Osteoblast (primary cell): ENCODE data around the gene TSTD2. TPM values are rescaled to one million over a fixed set of nuclear protein-coding genes. Genes with fewer than 3 reads are reported as not detected.
"Not testable (repeated sequence)": the region's sequence is repeated elsewhere in the genome, so short reads cannot be mapped to it uniquely, and the experiment has no call there.

ENCODE experiments used
- DNase-seq: peaks from one replicate; pipeline ENCODE4 v3.0.0; 2011; ENCODE audit warnings: low spot score, mixed read lengths; ENCODE audit not compliant: insufficient read length; ENCODE audit errors: missing footprints
- H2AFZ ChIP-seq: 2 replicates; pipeline ENCODE4 v1.6.0; 2011; ENCODE audit warnings: mild to moderate bottlenecking, low read length
- H3K27ac ChIP-seq: 2 replicates; pipeline ENCODE4 v1.5.1; 2011; ENCODE audit warnings: mild to moderate bottlenecking, low read depth, low read length, moderate library complexity
- H3K27me3 ChIP-seq: 2 replicates; pipeline ENCODE4 v1.6.0; 2012; ENCODE audit warnings: mild to moderate bottlenecking, control low read depth, inconsistent platforms, low read length, moderate library complexity; ENCODE audit not compliant: insufficient read depth
- H3K36me3 ChIP-seq: 2 replicates; pipeline ENCODE4 v1.5.1; 2011; ENCODE audit warnings: mild to moderate bottlenecking, low read length, control low read depth, moderate library complexity; ENCODE audit not compliant: insufficient read depth
- H3K4me1 ChIP-seq: 2 replicates; pipeline ENCODE4 v1.5.1; 2011; ENCODE audit warnings: mild to moderate bottlenecking, low read length, control low read depth, moderate library complexity; ENCODE audit not compliant: insufficient read depth
- H3K4me2 ChIP-seq: 2 replicates; pipeline ENCODE4 v1.6.0; 2011; ENCODE audit warnings: mild to moderate bottlenecking, low read length; ENCODE audit not compliant: insufficient read depth
- H3K4me3 ChIP-seq: fragments of 200-600 bp; sonication (generic); 3 replicates; pipeline ENCODE4 v1.5.1; 2012; ENCODE audit warnings: mild to moderate bottlenecking, low read length, inconsistent platforms; ENCODE audit not compliant: insufficient read depth
- H3K79me2 ChIP-seq: 2 replicates; pipeline ENCODE4 v1.6.0; 2012; ENCODE audit warnings: mild to moderate bottlenecking, low read length, control low read depth, inconsistent platforms; ENCODE audit not compliant: insufficient read depth
- H3K9me3 ChIP-seq: 2 replicates; pipeline ENCODE4 v1.5.1; 2011; ENCODE audit warnings: low read depth, low read length, control low read depth
- H4K20me1 ChIP-seq: 2 replicates; pipeline ENCODE4 v1.6.0; 2012; ENCODE audit warnings: mild to moderate bottlenecking, low read length, control low read depth; ENCODE audit not compliant: insufficient read depth
- CTCF ChIP-seq: IDR thresholded peaks from 2 replicates; pipeline ENCODE4 v1.5.1; 2011; ENCODE audit warnings: mild to moderate bottlenecking, low read depth, low read length, moderate library complexity; ENCODE audit errors: extremely low read depth
- total RNA-seq: library from RNA; depleted of rRNA; stranded (reverse); fragments of >200 nt; gene quantifications from 2 replicates; pipeline ENCODE4 v1.2.3, GENCODE V29; 2012

Gene TSTD2
- total RNA-seq, 1 donor, result 16.3 TPM

DNA sequence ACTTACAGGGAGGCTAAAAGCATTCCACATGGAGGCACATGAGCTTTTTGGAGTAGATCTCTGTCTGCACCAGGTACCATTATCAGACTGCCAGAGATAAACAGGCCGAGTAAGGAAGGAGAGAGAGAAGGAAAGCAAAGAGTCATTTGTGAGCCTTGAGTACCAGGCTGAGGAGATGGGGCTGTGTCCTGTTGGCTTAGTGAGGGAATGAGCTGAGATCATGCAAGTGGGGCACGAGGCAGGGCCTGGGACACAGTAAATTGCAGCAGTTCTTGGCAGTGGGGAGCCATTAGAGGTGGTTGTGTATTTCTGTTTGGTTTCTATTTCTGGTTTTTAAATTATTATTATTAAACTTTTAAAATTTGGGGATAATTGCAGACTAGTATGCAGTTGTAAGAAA, 53.3 kb downstream of the TSTD2 start:
- Histone ChIP-seq H2AFZ (no peak overlapping the region), H3K4me3 (no peak overlapping the region), H4K20me1 (no peaks in the 10 kb centered on the region), H3K27me3 (no peaks in the 10 kb centered on the region), H3K4me1 (no peaks in the 10 kb centered on the region), H3K9me3 (no peaks in the 10 kb centered on the region), H3K36me3 (no peaks in the 10 kb centered on the region), H3K4me2 (no peak overlapping the region), H3K79me2 (no peaks in the 10 kb centered on the region), H3K27ac (no peak overlapping the region)
- TF ChIP-seq CTCF, result no peak
- no peak for DNase-seq

DNA sequence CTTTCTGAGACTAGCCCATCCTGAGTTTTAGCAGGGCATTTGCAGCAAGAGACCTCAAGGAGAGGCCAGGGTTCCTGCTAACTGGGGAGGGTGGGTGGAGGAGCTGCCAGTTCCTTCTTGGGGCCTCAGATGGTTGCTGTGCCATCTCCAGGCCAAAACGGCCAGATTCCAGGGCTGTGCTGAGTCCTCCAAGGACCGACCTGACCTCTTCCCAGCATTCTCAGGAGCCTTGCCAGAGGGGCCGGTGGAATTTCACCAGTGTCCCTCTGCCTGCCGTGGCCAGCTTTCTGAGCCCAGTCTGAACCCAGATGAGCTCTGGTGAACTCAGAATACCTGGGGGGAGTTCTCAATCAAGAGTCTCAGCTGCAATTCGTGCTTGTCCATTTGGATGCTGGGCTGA, 54.3 kb downstream of the TSTD2 start:
- H2AFZ ChIP-seq, result no peak overlapping the region
- no peak overlapping the region for H3K4me3 ChIP-seq
- H3K27me3 ChIP-seq, result no peaks in the 10 kb centered on the region
- no peaks in the 10 kb centered on the region for H4K20me1 ChIP-seq
- H3K9me3 ChIP-seq, result no peaks in the 10 kb centered on the region
- no peak overlapping the region for H3K27ac ChIP-seq
- DNase-seq, result no peak
- no peak for TF ChIP-seq CTCF
- H3K4me1 ChIP-seq, result no peaks in the 10 kb centered on the region
- H3K4me2 ChIP-seq, result no peak overlapping the region
- H3K79me2 ChIP-seq, result no peaks in the 10 kb centered on the region
- H3K36me3 ChIP-seq, result no peaks in the 10 kb centered on the region

DNA sequence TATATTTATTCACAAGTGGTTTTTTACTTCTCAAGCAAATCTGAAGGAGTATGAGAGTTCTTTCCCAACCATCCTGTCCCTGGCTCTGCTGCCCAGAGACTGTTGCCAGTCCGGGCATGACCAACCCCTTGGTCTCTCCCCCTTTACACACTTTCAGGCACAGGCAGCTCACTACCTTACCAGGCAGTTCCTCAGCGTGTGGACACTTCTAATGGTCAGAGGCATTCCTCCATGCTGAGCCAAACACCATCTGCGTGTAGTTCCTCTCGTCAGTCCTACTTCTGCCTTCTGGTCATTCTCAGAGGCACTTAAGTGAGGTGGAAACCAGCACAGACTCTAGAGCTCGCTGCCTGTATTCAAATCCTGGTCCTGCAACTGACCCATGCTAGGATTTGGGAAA, 56.1 kb downstream of the TSTD2 start:
- Histone ChIP-seq H3K79me2 (no peaks in the 10 kb centered on the region), H3K36me3 (no peaks in the 10 kb centered on the region), H3K4me3 (no peak overlapping the region), H2AFZ (no peak overlapping the region), H3K4me2 (no peak overlapping the region), H3K9me3 (no peaks in the 10 kb centered on the region), H4K20me1 (no peaks in the 10 kb centered on the region), H3K4me1 (no peaks in the 10 kb centered on the region), H3K27me3 (no peaks in the 10 kb centered on the region), H3K27ac (no peak overlapping the region)
- TF ChIP-seq CTCF, result no peak
- no peak for DNase-seq

DNA sequence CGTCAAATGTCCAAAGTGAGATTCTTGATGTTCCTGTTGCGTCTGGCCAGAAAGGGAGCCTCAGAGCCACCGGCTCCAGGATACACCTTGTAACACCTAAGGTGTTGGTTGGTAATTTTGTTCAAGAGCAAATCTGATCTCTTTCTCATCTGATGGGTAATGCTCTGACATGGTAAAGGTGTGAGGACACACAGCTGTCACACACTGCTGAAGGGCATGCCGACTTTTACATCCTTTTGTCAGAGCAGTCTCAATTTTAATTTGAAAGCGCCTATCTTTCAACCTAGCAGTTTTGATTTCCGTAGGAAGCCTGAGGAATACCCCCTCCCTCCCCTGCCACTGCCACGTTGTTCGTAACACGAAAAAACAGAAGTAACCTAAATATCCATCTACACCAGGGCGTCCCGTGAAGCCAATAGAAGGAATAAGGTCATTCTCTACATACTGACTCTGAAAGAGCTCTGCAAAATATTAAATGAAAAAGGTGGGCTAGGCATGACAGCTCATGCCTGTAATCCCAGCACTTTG, 57.4 kb downstream of the TSTD2 start:
- Histone ChIP-seq H3K27ac (no peak overlapping the region), H3K4me3 (no peak overlapping the region), H3K4me1 (no peaks in the 10 kb centered on the region), H3K4me2 (no peak overlapping the region), H3K36me3 (no peaks in the 10 kb centered on the region), H2AFZ (no peak overlapping the region), H3K9me3 (no peaks in the 10 kb centered on the region), H3K79me2 (no peaks in the 10 kb centered on the region), H3K27me3 (no peaks in the 10 kb centered on the region), H4K20me1 (no peaks in the 10 kb centered on the region)
- TF ChIP-seq CTCF, result no peak
- no peak for DNase-seq

DNA sequence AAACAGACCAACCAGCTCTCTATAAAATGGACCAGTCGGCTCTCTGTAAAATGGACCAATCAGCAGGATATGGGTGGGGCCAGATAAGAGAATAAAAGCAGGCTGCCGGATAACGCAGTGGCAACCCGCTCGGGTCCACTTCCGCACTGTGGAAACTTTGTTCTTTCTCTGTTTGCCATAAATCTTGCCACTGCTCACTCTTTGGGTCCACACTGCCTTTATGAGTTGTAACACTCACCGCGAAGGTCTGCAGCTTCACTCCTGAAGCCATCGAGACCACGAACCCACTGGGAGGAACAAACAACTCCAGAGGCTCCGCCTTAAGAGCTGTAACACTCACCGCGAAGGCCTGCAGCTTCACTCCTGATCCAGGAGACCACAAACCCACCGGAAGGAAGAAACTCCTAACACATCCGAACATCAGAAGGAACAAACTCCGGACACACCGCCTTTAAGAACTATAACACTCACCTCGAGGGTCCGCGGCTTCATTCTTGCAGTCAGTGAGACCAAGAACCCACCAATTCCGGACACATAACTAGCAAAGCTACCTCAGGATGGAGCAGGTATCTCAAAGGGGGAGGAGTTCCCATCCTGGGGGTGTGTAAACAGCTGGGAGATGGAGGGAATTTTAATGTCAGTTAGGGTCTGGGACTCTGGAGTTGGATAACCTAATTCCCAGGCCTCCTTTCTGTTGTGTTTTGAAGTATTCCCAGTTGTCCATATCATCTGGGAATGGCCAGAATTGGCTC, 58.1 kb downstream of the TSTD2 start:
- not testable (repeated sequence) for H3K4me2 ChIP-seq, H3K27me3 ChIP-seq, H3K79me2 ChIP-seq, H3K9me3 ChIP-seq, H3K4me1 ChIP-seq, DNase-seq, H4K20me1 ChIP-seq, H3K27ac ChIP-seq, H3K4me3 ChIP-seq, H3K36me3 ChIP-seq, H2AFZ ChIP-seq

DNA sequence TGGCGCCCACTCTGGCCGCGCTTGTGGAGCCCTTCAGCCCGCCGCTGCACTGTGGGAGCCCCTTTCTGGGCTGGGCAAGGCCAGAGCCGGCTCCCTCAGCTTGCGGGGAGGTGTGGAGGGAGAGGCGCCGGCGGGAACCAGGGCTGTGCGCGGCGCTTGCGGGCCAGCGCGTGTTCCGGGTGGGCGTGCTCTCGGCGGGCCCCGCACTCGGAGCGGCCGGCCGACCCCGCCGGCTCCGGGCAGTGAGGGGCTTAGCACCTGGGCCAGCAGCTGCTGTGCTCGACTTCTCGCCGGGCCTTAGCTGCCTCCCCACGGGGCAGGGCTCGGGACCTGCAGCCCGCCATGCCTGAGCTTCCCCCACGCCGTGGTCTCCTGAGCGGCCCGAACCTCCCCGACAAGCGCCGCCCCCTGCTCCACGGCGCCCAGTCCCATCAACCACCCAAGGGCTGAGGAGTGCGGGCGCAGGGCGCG, 59.0 kb downstream of the TSTD2 start:
- not testable (repeated sequence) for H3K27me3 ChIP-seq, H3K79me2 ChIP-seq, H3K4me2 ChIP-seq, H3K4me1 ChIP-seq, H2AFZ ChIP-seq, DNase-seq, H3K36me3 ChIP-seq, H3K27ac ChIP-seq, H4K20me1 ChIP-seq, H3K4me3 ChIP-seq, H3K9me3 ChIP-seq
